Left ventricle myocardium inferior (tissue), 1 donor: ENCODE measurements around the gene DCUN1D2. TPM values are rescaled to one million over a fixed set of nuclear protein-coding genes. Genes with fewer than 3 reads are reported as not detected.

ENCODE experiments used
- DNase-seq: peaks from one replicate; pipeline ENCODE4 v3.0.0-alpha.2; 2020
- H3K27ac ChIP-seq: fragments of 200-600 bp; replicated peaks from 2 replicates; pipeline ENCODE4 v1.8.0; 2021
- H3K27me3 ChIP-seq: fragments of 200-600 bp; 2 replicates; pipeline ENCODE4 v1.8.0; 2021; ENCODE audit warnings: low read depth
- H3K36me3 ChIP-seq: fragments of 200-600 bp; 2 replicates; pipeline ENCODE4 v1.8.0; 2021
- H3K4me1 ChIP-seq: fragments of 200-600 bp; 2 replicates; pipeline ENCODE4 v1.8.0; 2021
- H3K4me3 ChIP-seq: fragments of 200-600 bp; 2 replicates; pipeline ENCODE4 v1.8.0; 2021; ENCODE audit warnings: mild to moderate bottlenecking, moderate library complexity
- H3K9me3 ChIP-seq: fragments of 200-600 bp; replicated peaks from 2 replicates; pipeline ENCODE4 v1.8.0; 2021
- intact Hi-C: fragments of 100-400 bp; cut with micrococcal nuclease; formaldehyde crosslinking; loops from one replicate; pipeline ENCODE4 v1.11.0; 2022
- total RNA-seq: library from RNA; stranded (reverse); fragmentation: NEBNext Ultra II Directional; extraction: Animal tissue kit (Norgen Biotek cat#: 25700); gene quantifications from one replicate; pipeline ENCODE4 v1.2.1, GENCODE V29; 2021
- TF ChIP-seq, protein P1 (sequence below): fragments of 200-600 bp; IDR thresholded peaks from 2 replicates; pipeline ENCODE4 v1.8.0; 2021; ENCODE audit warnings: antibody characterized with exemption, mild to moderate bottlenecking, borderline replicate concordance
- donor health status: DM: no; HTN: yes; CAD: no; lungs with severe emphysema.

The DCUN1D2 gene
- total RNA-seq, 1 donor from 2014 or later = 196 TPM

GRCh38 chr13:113426591-113426986, 63.9 kb downstream of the DCUN1D2 start:
- Histone ChIP-seq H3K4me3 (no peak overlapping the region), H3K36me3 (peaks cover 80% of the 10 kb centered on the region), H3K4me1 (peaks cover 17% of the 10 kb centered on the region), H3K9me3 (no peaks in the 10 kb centered on the region), H3K27ac (peak overlapping the region; percentile 56), H3K27me3 (no peaks in the 10 kb centered on the region)
- TF ChIP-seq, protein P1, sequence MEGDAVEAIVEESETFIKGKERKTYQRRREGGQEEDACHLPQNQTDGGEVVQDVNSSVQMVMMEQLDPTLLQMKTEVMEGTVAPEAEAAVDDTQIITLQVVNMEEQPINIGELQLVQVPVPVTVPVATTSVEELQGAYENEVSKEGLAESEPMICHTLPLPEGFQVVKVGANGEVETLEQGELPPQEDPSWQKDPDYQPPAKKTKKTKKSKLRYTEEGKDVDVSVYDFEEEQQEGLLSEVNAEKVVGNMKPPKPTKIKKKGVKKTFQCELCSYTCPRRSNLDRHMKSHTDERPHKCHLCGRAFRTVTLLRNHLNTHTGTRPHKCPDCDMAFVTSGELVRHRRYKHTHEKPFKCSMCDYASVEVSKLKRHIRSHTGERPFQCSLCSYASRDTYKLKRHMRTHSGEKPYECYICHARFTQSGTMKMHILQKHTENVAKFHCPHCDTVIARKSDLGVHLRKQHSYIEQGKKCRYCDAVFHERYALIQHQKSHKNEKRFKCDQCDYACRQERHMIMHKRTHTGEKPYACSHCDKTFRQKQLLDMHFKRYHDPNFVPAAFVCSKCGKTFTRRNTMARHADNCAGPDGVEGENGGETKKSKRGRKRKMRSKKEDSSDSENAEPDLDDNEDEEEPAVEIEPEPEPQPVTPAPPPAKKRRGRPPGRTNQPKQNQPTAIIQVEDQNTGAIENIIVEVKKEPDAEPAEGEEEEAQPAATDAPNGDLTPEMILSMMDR = no peak
- intact Hi-C loops = no loop called here
- no peak for DNase-seq

DNA sequence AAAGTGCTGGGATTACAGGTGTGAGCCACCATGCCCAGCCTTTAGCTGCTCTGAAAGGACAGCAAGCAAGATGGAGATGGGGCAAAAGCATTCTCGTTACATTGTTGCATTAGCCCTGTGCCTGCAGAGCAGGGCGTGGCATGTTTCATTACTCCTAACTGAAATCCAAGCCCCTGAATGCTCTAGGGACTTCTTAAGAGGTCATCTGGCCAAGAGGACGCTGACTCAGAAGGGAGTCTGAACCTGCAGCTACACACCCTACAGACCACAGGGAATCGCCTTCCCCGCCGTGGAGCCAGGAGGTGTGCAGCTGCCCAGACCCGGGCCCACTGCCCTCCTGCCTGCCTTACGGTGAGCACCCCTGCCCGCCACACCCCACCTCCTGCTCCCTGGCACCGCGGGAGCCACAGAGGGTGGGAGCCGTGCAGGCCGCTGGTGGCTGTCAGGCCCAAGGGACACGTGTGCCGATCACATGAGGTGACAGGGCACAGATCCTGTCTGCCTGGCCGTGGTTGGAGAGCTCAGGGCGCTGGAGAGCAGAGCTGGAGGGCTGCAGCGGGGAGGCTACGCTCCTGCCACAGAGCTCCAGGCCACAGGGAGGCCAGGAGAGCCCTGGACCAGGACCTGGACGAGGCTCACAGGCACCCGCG, 64.4 kb downstream of the DCUN1D2 start:
- H3K9me3 ChIP-seq = no peaks in the 10 kb centered on the region
- peaks cover 77% of the 10 kb centered on the region for H3K36me3 ChIP-seq
- peak overlapping the region; percentile 56 for H3K27ac ChIP-seq
- no peak for DNase-seq
- H3K4me3 ChIP-seq = no peak overlapping the region
- intact Hi-C loops = no loop called here
- H3K4me1 ChIP-seq = peaks cover 15% of the 10 kb centered on the region
- TF ChIP-seq, protein P1 = no peak
- no peaks in the 10 kb centered on the region for H3K27me3 ChIP-seq

- Histone ChIP-seq H3K36me3 (peaks cover 65% of the 10 kb centered on the region), H3K27ac (no peak overlapping the region), H3K27me3 (no peaks in the 10 kb centered on the region), H3K9me3 (no peaks in the 10 kb centered on the region), H3K4me3 (no peak overlapping the region), H3K4me1 (peaks cover 4% of the 10 kb centered on the region)
- TF ChIP-seq, protein P1 = no peak
- no peak for DNase-seq
- intact Hi-C loops = no loop called here
Observed at GRCh38 chr13:113423520-113424163, 66.9 kb downstream of the DCUN1D2 start.

- intact Hi-C loops = no loop called here
- no peaks in the 10 kb centered on the region for H3K9me3 ChIP-seq
- TF ChIP-seq, protein P1 = no peak
- H3K27ac ChIP-seq = no peak overlapping the region
- peaks cover 62% of the 10 kb centered on the region for H3K36me3 ChIP-seq
- H3K4me3 ChIP-seq = no peak overlapping the region
- H3K4me1 ChIP-seq = no peaks in the 10 kb centered on the region
- DNase-seq = no peak
- H3K27me3 ChIP-seq = no peaks in the 10 kb centered on the region
Observed at GRCh38 chr13:113422807-113423519, 67.5 kb downstream of the DCUN1D2 start.

DNA sequence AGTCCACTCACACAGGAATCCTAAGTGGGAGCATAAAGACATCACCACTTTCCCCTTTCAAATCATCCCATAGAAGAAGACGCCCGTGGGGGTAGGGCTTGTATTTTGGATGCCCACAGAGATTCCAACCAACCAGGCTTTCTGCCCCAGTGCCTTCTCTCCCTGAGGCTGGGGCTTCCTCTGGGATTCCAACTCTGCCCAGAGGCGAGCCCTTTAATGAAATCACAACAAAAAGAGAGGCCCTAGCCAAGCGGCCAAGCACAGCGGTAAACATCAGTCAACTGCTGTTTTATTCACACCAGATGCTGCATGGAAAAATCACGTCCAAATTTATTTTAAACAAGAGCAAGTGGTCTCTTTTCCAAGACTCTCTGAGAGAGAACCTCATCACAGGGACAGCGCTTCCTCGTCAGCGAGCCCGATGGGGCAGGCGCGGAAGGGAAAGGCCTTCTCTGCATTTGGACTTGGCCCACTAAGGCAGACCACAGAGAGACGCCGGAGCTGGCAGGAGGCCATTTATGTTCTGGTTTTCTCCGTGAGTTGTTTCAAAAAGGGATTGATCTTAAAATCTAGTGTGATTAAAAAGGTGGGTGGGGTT, 68.7 kb downstream of the DCUN1D2 start:
- TF ChIP-seq, protein P1 = no peak
- Histone ChIP-seq H3K4me1 (no peaks in the 10 kb centered on the region), H3K27ac (no peak overlapping the region), H3K36me3 (peaks cover 50% of the 10 kb centered on the region), H3K27me3 (no peaks in the 10 kb centered on the region), H3K4me3 (no peak overlapping the region), H3K9me3 (no peaks in the 10 kb centered on the region)
- intact Hi-C loops = no loop called here
- no peak for DNase-seq
